ENCODE data around the gene DYRK4.

The DYRK4 gene

DNA sequence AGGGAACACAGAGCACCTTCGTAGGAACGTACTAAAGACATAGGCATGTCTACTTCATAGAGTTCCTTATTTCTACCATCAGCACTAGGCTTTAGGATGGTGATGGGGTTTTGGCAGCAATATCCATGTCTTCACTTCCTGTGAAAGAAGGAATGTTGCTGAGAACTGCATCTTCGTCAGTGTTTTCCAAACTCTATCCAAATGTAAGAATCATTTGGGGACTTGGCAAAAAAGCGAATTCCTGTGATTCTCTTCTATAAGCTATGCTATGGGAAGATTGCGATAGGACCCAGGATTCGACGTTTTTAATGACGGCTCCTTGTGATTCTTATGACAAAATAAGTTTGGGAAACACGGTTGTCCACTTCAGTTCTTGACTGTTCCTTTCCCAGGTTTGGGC is 47.1 kb downstream of the DYRK4 start:
- Histone ChIP-seq H3K4me1 (ENCODE audit: control insufficient read depth, low read depth, low read length) (no peaks in the 10 kb centered on the region), H3K27ac (ENCODE audit: low read depth, low read length) (no peak overlapping the region)

GRCh38 chr12:4610481-4610880 is 48.5 kb downstream of the DYRK4 start:
- Histone ChIP-seq H3K4me2 (ENCODE audit: low read length) (no peak overlapping the region), H2BK15ac (replicated peaks; ENCODE audit: low read depth) (no peak overlapping the region), H3K4me3 (ENCODE audit: low read length) (no peak overlapping the region), H3K79me2 (ENCODE audit: control insufficient read depth, insufficient read depth, low read length) (no peaks in the 10 kb centered on the region), H3K79me1 (ENCODE audit: low read length) (no peaks in the 10 kb centered on the region), H2AK5ac (ENCODE audit: low read length) (no peak overlapping the region), H3K4me1 (ENCODE audit: control insufficient read depth, low read depth, low read length) (no peaks in the 10 kb centered on the region), H2BK5ac (ENCODE audit: low read length) (no peak overlapping the region), H3K27ac (ENCODE audit: low read depth, low read length) (no peak overlapping the region), H3K56ac (ENCODE audit: low read length) (no peak overlapping the region), H3K36me3 (ENCODE audit: control insufficient read depth, insufficient read depth, low read length) (no peaks in the 10 kb centered on the region), H4K8ac (ENCODE audit: low read depth, low read length) (no peak overlapping the region), H3K18ac (ENCODE audit: low read length) (no peak overlapping the region), H2BK120ac (ENCODE audit: low read depth, low read length) (no peak overlapping the region), H3K9ac (ENCODE audit: low read length) (no peak overlapping the region), H3K23ac (ENCODE audit: low read length) (no peak overlapping the region), H3K4ac (ENCODE audit: low read depth, low read length) (no peak overlapping the region), H4K5ac (ENCODE audit: low read length) (no peak overlapping the region), H3K27me3 (ENCODE audit: insufficient read depth, low read length, poor library complexity) (no peaks in the 10 kb centered on the region)
- no CpG with 5 or more reads among the region's 4 CpGs for WGBS (ENCODE audit: extremely low coverage, insufficient coverage, low lambda C conversion rate)
- DNase-seq, result no peak

More for the DNA sequence above, 47.1 kb downstream of the DYRK4 start:
- no peak overlapping the region for H3K23ac ChIP-seq (ENCODE audit: low read length)
- DNase-seq, result no peak
- H3K4me3 ChIP-seq (ENCODE audit: low read length), result no peak overlapping the region
- H3K18ac ChIP-seq (ENCODE audit: low read length), result no peak overlapping the region
- no peak overlapping the region for H3K4me2 ChIP-seq (ENCODE audit: low read length)
- no peak overlapping the region for H3K9ac ChIP-seq (ENCODE audit: low read length)
- H3K36me3 ChIP-seq (ENCODE audit: control insufficient read depth, insufficient read depth, low read length), result no peaks in the 10 kb centered on the region
- no peak overlapping the region for H3K56ac ChIP-seq (ENCODE audit: low read length)
- H2BK15ac ChIP-seq (replicated peaks; ENCODE audit: low read depth), result no peak overlapping the region
- H3K27me3 ChIP-seq (ENCODE audit: insufficient read depth, low read length, poor library complexity), result no peaks in the 10 kb centered on the region
- no peaks in the 10 kb centered on the region for H3K79me1 ChIP-seq (ENCODE audit: low read length)
- no peaks in the 10 kb centered on the region for H3K79me2 ChIP-seq (ENCODE audit: control insufficient read depth, insufficient read depth, low read length)
- no peak overlapping the region for H2BK120ac ChIP-seq (ENCODE audit: low read depth, low read length)
- no peak overlapping the region for H4K5ac ChIP-seq (ENCODE audit: low read length)
- no peak overlapping the region for H2BK5ac ChIP-seq (ENCODE audit: low read length)
- H2AK5ac ChIP-seq (ENCODE audit: low read length), result no peak overlapping the region
- no CpG with 5 or more reads among the region's 9 CpGs for WGBS (ENCODE audit: extremely low coverage, insufficient coverage, low lambda C conversion rate)
- no peak overlapping the region for H3K4ac ChIP-seq (ENCODE audit: low read depth, low read length)
- no peak overlapping the region for H4K8ac ChIP-seq (ENCODE audit: low read depth, low read length)

GRCh38 chr12:4615667-4616066 is 53.7 kb downstream of the DYRK4 start:
- Histone ChIP-seq H4K5ac (ENCODE audit: low read length) (no peak overlapping the region), H3K23ac (ENCODE audit: low read length) (no peak overlapping the region), H3K27ac (ENCODE audit: low read depth, low read length) (no peak overlapping the region), H2BK15ac (replicated peaks; ENCODE audit: low read depth) (no peak overlapping the region), H3K4ac (ENCODE audit: low read depth, low read length) (no peak overlapping the region), H3K4me2 (ENCODE audit: low read length) (no peak overlapping the region), H2AK5ac (ENCODE audit: low read length) (no peak overlapping the region), H2BK5ac (ENCODE audit: low read length) (no peak overlapping the region), H3K36me3 (ENCODE audit: control insufficient read depth, insufficient read depth, low read length) (no peaks in the 10 kb centered on the region), H2BK120ac (ENCODE audit: low read depth, low read length) (no peak overlapping the region), H3K9ac (ENCODE audit: low read length) (no peak overlapping the region), H3K56ac (ENCODE audit: low read length) (no peak overlapping the region), H3K79me1 (ENCODE audit: low read length) (no peaks in the 10 kb centered on the region), H3K27me3 (ENCODE audit: insufficient read depth, low read length, poor library complexity) (no peaks in the 10 kb centered on the region), H3K4me3 (ENCODE audit: low read length) (no peak overlapping the region), H3K4me1 (ENCODE audit: control insufficient read depth, low read depth, low read length) (no peaks in the 10 kb centered on the region), H3K18ac (ENCODE audit: low read length) (no peak overlapping the region), H4K8ac (ENCODE audit: low read depth, low read length) (no peak overlapping the region), H3K79me2 (ENCODE audit: control insufficient read depth, insufficient read depth, low read length) (no peaks in the 10 kb centered on the region)
- DNase-seq, result no peak
- WGBS (ENCODE audit: extremely low coverage, insufficient coverage, low lambda C conversion rate), result no CpG with 5 or more reads among the region's 9 CpGs

DNA sequence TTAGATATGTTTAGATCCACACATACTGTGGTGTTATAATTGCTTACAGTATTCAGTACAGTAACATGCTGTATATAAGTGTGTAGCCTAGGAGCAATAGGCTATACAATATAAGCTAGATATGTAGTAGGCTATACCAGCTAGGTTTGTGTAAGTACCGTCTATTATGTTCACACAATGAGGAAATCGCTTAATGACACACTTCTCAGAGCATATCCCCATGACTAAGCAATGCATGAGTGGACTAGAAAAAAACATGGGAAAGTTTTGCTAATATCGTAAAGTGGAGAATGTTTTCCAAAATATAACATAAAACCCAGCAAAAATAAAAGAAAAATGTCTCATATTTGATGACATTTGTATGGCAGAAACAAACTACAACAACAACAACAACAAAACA is 59.5 kb downstream of the DYRK4 start:
- H3K56ac ChIP-seq (ENCODE audit: low read length), result no peak overlapping the region
- H3K23ac ChIP-seq (ENCODE audit: low read length), result no peak overlapping the region
- no peak for DNase-seq

DNA sequence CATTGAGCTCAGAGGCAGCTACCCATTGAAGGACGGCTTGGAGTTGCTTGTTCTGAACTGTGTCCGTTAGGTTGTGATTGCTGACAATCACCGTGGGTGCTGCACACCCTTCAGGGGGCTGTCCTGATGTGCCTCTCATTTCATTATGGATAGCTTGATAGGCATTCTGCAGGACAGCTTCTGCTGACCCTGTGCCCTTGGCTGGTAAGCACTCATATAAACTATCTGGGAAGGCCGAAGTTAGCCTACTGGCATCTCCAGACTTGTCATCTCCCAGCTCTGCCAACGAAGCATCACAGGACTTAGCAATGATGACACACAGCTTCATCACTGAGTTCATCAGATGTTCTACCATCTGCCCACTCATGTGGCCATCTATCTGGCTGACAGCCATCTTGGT is 64.5 kb downstream of the DYRK4 start:
- no peak overlapping the region for H3K4me3 ChIP-seq (ENCODE audit: low read length)
- H3K27ac ChIP-seq (ENCODE audit: low read depth, low read length), result no peak overlapping the region
- H2BK120ac ChIP-seq (ENCODE audit: low read depth, low read length), result no peak overlapping the region
- H2BK15ac ChIP-seq (replicated peaks; ENCODE audit: low read depth), result no peak overlapping the region
- no peak overlapping the region for H3K9ac ChIP-seq (ENCODE audit: low read length)
- no peak for DNase-seq
- H3K18ac ChIP-seq (ENCODE audit: low read length), result no peak overlapping the region
- no peak overlapping the region for H4K5ac ChIP-seq (ENCODE audit: low read length)
- no peak overlapping the region for H3K23ac ChIP-seq (ENCODE audit: low read length)
- H3K79me1 ChIP-seq (ENCODE audit: low read length), result no peaks in the 10 kb centered on the region
- H3K56ac ChIP-seq (ENCODE audit: low read length), result no peak overlapping the region
- H3K79me2 ChIP-seq (ENCODE audit: control insufficient read depth, insufficient read depth, low read length), result no peaks in the 10 kb centered on the region
- H4K8ac ChIP-seq (ENCODE audit: low read depth, low read length), result no peak overlapping the region
- no CpG with 5 or more reads among the region's 5 CpGs for WGBS (ENCODE audit: extremely low coverage, insufficient coverage, low lambda C conversion rate)
- no peak overlapping the region for H3K4ac ChIP-seq (ENCODE audit: low read depth, low read length)
- no peak overlapping the region for H2AK5ac ChIP-seq (ENCODE audit: low read length)
- no peaks in the 10 kb centered on the region for H3K4me1 ChIP-seq (ENCODE audit: control insufficient read depth, low read depth, low read length)
- no peaks in the 10 kb centered on the region for H3K36me3 ChIP-seq (ENCODE audit: control insufficient read depth, insufficient read depth, low read length)
- H3K27me3 ChIP-seq (ENCODE audit: insufficient read depth, low read length, poor library complexity), result no peaks in the 10 kb centered on the region
- no peak overlapping the region for H2BK5ac ChIP-seq (ENCODE audit: low read length)
- no peak overlapping the region for H3K4me2 ChIP-seq (ENCODE audit: low read length)

More for the DNA sequence above, 59.5 kb downstream of the DYRK4 start:
- H4K8ac ChIP-seq (ENCODE audit: low read depth, low read length), result no peak overlapping the region
- no peak overlapping the region for H3K9ac ChIP-seq (ENCODE audit: low read length)
- no peak overlapping the region for H3K4ac ChIP-seq (ENCODE audit: low read depth, low read length)
- H2AK5ac ChIP-seq (ENCODE audit: low read length), result no peak overlapping the region
- no peak overlapping the region for H3K27ac ChIP-seq (ENCODE audit: low read depth, low read length)
- H3K27me3 ChIP-seq (ENCODE audit: insufficient read depth, low read length, poor library complexity), result no peaks in the 10 kb centered on the region
- no peaks in the 10 kb centered on the region for H3K36me3 ChIP-seq (ENCODE audit: control insufficient read depth, insufficient read depth, low read length)
- H3K4me3 ChIP-seq (ENCODE audit: low read length), result no peak overlapping the region
- no peak overlapping the region for H2BK120ac ChIP-seq (ENCODE audit: low read depth, low read length)
- H3K4me1 ChIP-seq (ENCODE audit: control insufficient read depth, low read depth, low read length), result no peaks in the 10 kb centered on the region
- no peak overlapping the region for H4K5ac ChIP-seq (ENCODE audit: low read length)
- H3K18ac ChIP-seq (ENCODE audit: low read length), result no peak overlapping the region
- H3K79me1 ChIP-seq (ENCODE audit: low read length), result no peaks in the 10 kb centered on the region
- WGBS (ENCODE audit: extremely low coverage, insufficient coverage, low lambda C conversion rate), result no CpG with 5 or more reads among the region's 3 CpGs
- H2BK5ac ChIP-seq (ENCODE audit: low read length), result no peak overlapping the region
- H3K79me2 ChIP-seq (ENCODE audit: control insufficient read depth, insufficient read depth, low read length), result no peaks in the 10 kb centered on the region
- H2BK15ac ChIP-seq (replicated peaks; ENCODE audit: low read depth), result no peak overlapping the region
- no peak overlapping the region for H3K4me2 ChIP-seq (ENCODE audit: low read length)

DNA sequence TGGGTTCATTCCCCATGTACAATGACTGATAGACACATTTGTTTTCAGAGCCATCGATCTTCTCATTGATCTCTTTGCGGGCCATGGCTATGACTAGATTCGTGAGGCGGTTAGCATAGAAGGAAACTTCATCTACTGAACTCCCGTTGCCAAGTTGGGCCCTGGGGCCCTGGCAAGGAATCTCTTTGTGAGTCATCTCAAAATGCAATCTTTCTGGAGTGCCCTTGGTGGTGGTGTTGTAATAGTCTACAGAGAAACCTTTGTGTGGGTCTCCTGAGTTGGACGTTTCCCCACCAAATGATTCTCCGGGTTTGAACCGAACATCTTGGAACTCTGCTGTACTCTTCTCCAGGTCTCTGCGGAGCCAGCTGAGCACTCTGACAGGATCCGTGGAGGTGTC is 66.4 kb downstream of the DYRK4 start:
- Histone ChIP-seq H3K23ac (ENCODE audit: low read length) (no peak overlapping the region), H3K9ac (ENCODE audit: low read length) (no peak overlapping the region), H3K79me2 (ENCODE audit: control insufficient read depth, insufficient read depth, low read length) (no peaks in the 10 kb centered on the region), H3K79me1 (ENCODE audit: low read length) (no peaks in the 10 kb centered on the region), H3K4me2 (ENCODE audit: low read length) (no peak overlapping the region), H3K4me1 (ENCODE audit: control insufficient read depth, low read depth, low read length) (no peaks in the 10 kb centered on the region), H3K4ac (ENCODE audit: low read depth, low read length) (no peak overlapping the region), H3K18ac (ENCODE audit: low read length) (no peak overlapping the region), H4K5ac (ENCODE audit: low read length) (no peak overlapping the region), H4K8ac (ENCODE audit: low read depth, low read length) (no peak overlapping the region), H2BK5ac (ENCODE audit: low read length) (no peak overlapping the region), H3K56ac (ENCODE audit: low read length) (no peak overlapping the region), H3K27ac (ENCODE audit: low read depth, low read length) (no peak overlapping the region), H3K27me3 (ENCODE audit: insufficient read depth, low read length, poor library complexity) (no peaks in the 10 kb centered on the region), H2AK5ac (ENCODE audit: low read length) (no peak overlapping the region), H3K36me3 (ENCODE audit: control insufficient read depth, insufficient read depth, low read length) (no peaks in the 10 kb centered on the region), H2BK15ac (replicated peaks; ENCODE audit: low read depth) (no peak overlapping the region), H3K4me3 (ENCODE audit: low read length) (no peak overlapping the region), H2BK120ac (ENCODE audit: low read depth, low read length) (no peak overlapping the region)
- DNase-seq, result no peak
- WGBS (ENCODE audit: extremely low coverage, insufficient coverage, low lambda C conversion rate), result no CpG with 5 or more reads among the region's 10 CpGs

Measured in mesendoderm (in vitro differentiated cells).